GM21786 (cell line): ENCODE results near the gene DDR1.
"Not testable (repeated sequence)": the region's sequence is repeated elsewhere in the genome, so short reads cannot be mapped to it uniquely, and the experiment has no call there.

Experiments
- ATAC-seq: cut with Tn5 transposase; IDR thresholded peaks from one replicate; pipeline ENCODE4 v1.9.1; 2021; ENCODE audit not compliant: unreplicated experiment

The DDR1 gene

DNA sequence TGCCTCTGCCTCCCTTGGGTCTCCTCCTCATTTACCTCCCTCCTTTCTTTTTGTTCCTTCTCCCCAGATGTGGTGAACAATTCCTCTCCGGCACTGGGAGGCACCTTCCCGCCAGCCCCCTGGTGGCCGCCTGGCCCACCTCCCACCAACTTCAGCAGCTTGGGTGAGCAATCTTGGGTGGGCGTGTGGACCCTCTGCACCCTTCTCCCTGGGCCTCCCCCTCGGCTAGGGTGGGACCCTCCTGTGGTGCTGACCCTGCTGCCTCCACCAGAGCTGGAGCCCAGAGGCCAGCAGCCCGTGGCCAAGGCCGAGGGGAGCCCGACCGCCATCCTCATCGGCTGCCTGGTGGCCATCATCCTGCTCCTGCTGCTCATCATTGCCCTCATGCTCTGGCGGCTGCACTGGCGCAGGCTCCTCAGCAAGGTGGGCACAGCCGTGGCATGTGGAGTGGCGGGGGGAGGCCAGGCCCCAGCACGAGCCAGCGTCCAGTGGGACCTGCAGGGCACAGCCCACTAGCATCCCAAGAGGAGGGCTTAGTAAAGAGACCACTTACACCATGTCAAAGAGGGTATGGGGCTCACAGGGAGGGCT is 8.8 kb downstream of the DDR1 start:
- no peak for ATAC-seq

DNA sequence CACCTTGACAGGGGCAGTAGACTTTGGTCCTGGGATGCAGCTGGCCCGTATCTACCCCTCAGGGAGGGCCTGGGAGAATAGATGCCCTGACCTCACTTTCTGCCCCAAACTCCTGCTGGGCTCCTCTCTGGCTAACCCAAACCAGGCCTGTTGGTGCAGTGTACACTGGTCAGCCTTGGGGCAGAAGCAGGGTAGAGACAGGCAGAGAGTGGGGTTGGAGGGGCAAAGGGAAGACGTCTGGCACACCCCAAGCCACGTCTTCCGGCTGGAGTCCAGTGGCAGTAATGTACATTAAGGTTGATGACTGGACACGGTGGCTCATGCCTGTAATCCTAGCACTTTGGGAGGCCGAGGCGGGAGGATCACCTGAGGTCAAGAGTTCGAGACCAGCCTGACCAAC is 9.3 kb downstream of the DDR1 start:
- no peak for ATAC-seq

DNA sequence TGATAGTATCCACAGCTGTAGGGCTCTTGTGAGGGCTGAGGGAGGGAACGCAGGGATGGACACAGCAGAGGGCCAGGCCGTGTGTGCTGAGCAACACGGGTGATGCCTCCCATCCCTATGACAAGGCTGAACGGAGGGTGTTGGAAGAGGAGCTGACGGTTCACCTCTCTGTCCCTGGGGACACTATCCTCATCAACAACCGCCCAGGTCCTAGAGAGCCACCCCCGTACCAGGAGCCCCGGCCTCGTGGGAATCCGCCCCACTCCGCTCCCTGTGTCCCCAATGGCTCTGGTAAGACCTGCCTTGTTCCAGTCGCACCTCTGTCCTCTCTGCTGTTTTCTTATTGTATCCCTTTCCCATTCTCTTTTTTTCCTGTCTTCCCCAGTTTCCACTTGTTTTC is 10.1 kb downstream of the DDR1 start:
- no peak for ATAC-seq

DNA sequence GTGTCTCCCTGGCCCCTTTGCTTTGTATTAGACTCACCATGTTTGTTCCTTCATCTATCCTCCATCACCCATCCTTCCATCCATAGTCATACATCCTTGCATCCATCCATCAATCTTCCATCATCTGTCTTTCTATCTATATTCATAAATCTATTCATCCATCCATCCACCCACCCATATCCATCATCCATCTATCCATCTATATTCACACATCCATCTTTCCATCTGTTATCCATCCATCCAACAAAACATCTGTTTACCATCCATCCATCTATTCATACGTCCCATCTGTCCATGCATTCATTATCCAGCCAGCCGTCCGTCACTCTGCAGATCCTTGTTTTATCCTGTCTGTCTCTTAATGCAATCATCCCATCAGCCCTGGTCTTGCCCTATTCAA is 10.6 kb downstream of the DDR1 start:
- ATAC-seq, result no peak

DNA sequence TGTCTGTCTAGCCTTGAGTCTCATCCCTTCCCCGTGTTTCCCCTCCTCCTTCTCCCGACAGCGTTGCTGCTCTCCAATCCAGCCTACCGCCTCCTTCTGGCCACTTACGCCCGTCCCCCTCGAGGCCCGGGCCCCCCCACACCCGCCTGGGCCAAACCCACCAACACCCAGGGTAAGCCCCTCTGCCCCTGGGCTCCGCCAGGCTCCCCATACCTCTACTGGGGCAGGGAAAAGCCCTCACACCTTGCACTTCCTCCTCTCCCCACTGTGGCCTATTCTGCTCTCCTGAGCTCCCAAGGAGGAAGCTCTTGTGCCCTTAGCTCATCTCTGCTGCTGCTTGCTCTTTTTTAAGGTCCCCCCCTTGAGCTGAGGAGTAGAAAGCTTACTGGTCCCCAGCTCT is 11.0 kb downstream of the DDR1 start:
- no peak for ATAC-seq

DNA sequence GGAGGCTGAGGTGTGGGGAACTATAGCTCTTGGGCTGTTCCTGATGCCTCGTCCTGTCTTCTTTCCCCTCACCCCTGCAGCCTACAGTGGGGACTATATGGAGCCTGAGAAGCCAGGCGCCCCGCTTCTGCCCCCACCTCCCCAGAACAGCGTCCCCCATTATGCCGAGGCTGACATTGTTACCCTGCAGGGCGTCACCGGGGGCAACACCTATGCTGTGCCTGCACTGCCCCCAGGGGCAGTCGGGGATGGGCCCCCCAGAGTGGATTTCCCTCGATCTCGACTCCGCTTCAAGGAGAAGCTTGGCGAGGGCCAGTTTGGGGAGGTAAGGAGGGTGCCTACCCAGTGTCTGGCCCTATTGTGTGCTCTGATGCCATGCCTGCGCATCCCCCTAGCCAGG is 12.2 kb downstream of the DDR1 start:
- no peak for ATAC-seq

DNA sequence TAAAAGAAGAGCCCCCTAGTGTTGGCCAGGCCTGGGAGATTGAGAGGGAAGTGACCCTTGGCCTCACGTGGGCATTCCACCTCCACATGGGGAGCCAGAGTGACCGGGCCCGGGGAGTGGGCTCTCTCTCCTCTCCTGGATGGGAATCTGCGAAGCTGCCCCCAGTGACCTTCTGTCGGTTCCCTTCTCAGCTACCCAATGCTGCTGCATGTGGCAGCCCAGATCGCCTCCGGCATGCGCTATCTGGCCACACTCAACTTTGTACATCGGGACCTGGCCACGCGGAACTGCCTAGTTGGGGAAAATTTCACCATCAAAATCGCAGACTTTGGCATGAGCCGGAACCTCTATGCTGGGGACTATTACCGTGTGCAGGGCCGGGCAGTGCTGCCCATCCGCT is 13.6 kb downstream of the DDR1 start:
- ATAC-seq, result no peak

DNA sequence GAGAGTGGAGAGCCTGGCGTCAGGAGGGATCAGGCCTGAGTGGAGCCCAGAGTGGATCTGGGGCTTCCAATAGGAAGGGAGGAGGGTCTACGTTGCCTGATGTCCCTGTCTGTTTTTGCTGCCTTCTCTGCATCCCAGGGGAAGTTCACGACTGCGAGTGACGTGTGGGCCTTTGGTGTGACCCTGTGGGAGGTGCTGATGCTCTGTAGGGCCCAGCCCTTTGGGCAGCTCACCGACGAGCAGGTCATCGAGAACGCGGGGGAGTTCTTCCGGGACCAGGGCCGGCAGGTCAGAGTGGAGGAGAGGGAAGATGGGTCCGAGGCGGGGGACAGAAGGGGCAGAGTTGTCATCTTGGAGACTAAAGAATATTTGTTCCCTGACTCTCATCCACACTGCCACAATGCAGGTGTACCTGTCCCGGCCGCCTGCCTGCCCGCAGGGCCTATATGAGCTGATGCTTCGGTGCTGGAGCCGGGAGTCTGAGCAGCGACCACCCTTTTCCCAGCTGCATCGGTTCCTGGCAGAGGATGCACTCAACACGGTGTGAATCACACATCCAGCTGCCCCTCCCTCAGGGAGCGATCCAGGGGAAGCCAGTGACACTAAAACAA is 14.5 kb downstream of the DDR1 start:
- ATAC-seq, result no peak

DNA sequence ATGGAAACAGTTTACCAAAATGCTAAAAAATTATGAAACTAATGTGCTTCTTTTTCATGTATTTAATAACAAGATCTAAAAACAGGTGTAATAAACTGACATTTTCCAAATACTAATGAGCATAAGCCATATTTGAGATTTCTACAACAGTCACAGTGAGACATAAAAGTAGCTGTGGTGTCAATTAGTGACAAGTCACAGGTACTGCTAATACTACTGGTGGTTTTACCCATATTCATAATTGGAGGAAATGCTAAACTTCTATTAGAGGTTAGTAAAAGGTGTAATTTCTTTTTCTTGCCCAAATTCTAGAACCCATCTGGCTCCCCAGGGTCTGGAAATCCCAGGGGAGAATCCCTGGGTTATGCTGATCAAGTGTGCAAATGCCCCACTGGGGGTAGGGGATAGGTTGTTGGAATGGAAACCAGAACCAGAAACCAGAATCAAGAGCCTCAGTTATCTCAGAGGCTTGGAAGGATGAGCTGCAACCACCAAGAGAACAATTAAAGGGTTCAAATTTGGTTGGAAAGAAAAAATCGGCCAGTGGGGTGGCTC is 16.6 kb downstream of the DDR1 start:
- no peak for ATAC-seq

DNA sequence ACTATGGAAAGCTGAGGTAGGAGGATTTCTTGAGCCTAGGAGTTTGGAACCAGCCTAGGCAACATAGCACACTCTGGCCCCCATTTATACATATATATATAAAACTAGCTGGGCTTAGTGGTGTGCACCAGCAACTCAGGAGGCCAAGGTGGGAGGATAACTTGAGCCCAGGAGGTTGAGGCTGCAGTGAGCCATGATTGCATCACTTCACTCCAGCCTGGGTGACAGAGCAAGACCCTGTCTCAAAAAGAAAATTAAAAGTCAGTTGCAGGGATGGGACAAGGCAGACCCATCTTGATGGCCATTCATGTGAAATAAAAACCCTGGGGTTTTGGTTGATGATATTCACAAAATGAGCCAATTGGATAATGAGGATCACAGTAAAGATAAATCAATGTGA is 17.1 kb downstream of the DDR1 start:
- ATAC-seq, result no peak

DNA sequence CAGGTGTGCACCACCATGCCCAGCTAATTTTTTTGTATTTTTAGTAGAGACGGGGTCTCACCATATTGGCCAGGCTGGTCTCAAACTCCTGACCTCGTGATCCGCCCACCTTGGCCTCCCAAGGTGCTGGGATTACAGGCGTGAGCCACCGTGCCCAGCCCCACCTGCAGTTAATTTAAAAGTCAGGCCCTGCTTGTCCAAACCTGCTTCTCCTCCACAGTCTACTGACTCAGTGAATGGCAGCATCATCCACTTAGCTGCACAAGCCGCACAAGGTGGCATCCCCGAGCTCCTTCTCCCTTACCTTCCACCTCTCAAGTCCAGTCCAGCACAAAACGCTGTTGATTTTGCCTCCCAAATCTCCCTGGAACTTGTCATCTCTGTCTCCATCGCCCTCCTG is 17.9 kb downstream of the DDR1 start:
- not testable (repeated sequence) for ATAC-seq

DNA sequence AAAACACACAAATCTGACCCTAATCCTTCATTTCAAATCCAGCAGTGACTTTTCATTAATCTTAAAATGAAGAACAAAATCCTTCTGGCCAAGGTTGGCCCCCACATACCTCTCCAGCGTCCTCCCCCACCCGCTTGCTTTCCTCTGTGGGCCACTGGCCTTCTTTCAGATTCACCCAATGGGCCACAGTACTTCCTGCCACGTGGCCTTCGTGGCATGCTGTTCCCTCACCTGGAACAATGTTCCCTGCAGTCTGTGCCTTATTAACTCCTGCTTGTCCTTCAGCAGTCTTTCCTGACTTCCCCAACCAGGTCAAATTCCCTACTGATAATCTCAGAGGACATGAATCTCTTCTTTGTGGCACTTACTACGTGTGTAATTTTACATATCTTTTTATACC is 18.4 kb downstream of the DDR1 start:
- no peak for ATAC-seq

DNA sequence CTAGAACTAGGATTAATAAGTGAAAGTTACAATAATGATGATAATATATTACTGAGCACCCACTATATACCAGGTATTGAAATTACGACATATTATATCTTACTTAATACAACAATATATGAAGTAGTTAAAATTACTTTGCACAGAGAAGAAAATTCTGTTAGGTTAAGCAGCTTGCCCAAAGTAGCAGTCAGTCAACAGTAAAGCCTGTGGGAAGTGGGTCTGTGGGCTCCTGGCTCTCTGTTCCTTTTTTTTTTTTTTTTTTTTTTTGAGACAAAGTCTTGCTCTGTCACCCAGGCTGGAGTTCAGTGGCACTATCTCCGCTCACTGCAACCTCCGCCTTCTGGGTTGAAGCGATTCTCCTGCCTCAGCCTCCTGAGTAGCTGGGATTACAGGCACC is 18.9 kb downstream of the DDR1 start:
- no peak for ATAC-seq

DNA sequence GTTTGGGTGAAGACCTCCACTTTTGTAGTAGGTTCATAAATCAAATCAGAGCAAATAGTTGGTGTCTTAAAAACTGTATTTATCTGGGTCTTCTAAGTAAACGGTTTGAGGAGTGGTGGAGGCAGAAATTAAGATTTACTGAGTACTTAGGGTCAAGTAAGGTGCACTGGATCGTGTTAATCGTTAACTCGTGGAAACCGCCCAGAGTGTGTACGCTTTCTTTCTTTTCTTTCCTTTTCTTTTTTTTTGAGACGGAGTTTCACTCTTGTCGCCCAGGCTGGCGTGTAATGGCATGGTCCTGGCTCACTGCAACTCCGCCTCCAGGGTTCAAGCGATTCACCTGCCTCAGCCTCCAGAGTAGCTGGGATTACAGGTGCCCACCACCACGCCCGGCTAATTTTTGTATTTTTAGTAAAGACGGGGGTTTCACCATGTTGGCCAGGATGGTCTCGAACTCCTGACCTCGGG is 23.0 kb downstream of the DDR1 start:
- not testable (repeated sequence) for ATAC-seq

DNA sequence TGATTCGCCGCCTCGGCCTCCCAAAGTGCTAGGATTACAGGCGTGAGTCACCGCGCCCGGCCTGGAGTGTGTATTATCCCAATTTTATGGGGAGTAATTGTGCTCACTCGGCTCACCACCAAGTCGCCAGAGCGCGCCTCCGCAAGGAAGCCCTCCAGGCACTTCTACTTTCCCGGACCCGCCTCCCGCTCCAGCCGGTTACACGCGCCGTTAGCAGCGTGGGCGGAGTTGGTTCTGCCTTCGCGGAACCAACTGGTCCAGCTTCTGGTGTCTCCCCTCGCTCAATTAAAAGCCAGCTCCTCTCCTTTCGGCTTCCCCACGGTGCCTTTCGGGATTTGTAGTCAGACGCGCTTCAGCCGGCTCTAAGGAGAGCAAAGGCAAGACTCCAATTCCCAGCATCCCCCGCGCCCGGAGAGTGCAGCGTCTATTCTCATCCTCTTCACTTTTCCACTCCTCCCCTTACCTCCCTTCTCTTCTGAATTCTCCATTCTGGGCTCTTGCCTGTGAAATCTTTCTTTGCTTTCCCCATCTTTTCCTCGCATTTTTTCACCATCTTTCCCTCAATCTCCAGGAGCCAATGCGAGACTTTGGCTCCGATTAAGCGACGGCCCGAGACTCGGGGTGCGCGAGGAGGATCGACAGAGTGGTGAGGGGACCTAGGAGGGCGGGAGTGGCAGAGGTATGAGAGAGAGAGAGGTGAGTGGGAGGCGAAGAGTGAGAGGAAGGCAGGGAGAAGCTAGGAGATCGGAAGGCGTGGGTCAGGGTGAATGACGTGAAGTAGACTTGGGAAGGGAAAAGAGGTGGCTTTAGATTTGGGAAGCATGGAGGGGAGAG is 23.7 kb downstream of the DDR1 start, which contains the start of gene GTF2H4:
Gene GTF2H4, plus strand, starts transcription at position 450 of the 834 bp plus-strand sequence.
- peak; percentile 95 for ATAC-seq

DNA sequence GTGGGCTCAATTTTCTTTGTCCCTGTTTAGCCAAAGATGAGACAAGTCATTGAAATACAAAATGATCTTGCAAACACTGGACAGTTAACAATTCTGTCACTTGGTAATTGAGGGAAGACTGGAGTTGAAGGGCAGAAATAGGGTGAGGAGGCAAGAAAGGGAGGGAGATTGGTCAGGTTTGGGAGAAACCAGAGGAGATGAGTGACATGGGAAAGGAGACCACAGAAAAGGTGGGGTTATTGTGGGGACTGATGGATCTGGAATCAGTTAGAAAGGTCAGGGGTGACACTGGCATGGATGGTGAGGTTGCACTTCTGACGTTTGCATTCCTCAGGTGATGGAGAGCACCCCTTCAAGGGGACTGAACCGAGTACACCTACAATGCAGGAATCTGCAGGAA is 24.4 kb downstream of the DDR1 start:
- no peak for ATAC-seq

DNA sequence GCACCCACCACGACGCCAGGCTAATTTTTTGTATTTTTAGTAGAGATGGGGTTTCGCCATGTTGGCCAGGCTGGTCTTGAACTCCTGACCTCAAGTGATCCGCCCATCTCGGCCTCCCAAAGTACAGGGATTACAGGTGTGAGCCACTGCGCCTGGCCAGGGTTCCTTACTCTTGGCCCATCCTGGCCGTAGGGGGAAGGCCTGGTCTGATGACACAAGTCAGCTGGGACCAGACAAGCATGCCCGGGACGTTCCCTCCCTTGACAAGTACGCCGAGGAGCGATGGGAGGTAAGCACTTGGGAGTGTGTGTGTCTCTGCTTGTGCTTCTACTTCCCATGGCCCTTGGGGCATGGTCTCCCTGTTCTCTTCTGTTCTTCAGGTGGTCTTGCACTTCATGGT is 26.2 kb downstream of the DDR1 start:
- ATAC-seq, result not testable (repeated sequence)

DNA sequence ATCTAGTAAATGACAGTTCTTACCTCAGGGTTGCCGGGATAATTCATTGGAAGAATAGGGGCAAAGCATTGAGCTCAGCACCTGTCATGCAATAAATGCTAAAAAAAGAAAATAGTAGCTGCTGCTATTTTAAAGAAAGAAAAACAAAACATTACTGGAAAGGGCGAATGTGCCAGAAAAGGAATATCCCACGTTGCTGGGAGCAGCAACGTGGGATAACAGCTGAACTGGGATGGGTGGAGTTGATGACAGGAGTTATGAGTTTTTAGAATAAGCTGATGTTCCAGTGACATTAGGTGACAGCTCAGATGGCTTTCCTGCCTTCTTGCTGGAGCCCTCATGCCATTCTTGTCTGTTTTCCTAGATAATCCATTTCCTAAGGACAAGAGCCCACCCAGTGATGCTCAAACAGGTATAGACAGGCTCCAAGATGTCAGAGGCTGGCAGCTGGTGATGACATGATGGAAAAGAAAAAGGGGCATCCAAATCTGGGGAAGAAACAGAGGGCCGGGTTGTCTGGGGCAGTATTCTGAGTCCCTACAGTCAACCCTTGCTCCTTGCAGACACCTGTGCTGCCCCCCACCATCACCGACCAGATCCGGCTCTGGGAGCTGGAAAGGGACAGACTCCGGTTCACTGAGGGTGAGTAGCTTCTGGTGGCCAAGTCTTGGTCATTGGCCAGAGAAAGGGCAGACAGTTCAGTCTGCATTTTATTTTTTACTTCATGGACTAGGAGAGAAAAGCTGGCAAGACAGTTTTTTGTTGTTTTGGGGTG is 28.6 kb downstream of the DDR1 start:
- no peak for ATAC-seq

DNA sequence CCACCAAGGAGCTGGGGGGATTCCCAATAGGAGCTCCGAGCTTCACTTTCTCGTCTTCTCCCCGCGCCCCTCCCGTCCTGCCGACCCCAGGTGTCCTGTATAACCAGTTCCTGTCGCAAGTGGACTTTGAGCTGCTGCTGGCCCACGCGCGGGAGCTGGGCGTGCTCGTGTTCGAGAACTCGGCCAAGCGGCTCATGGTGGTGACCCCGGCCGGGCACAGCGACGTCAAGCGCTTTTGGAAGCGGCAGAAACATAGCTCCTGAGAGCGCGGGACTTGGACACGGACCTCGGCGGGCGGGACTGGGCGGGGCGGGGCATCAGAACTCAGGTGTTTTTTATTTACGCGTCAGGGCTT is 29.4 kb downstream of the DDR1 start:
- ATAC-seq, result no peak

DNA sequence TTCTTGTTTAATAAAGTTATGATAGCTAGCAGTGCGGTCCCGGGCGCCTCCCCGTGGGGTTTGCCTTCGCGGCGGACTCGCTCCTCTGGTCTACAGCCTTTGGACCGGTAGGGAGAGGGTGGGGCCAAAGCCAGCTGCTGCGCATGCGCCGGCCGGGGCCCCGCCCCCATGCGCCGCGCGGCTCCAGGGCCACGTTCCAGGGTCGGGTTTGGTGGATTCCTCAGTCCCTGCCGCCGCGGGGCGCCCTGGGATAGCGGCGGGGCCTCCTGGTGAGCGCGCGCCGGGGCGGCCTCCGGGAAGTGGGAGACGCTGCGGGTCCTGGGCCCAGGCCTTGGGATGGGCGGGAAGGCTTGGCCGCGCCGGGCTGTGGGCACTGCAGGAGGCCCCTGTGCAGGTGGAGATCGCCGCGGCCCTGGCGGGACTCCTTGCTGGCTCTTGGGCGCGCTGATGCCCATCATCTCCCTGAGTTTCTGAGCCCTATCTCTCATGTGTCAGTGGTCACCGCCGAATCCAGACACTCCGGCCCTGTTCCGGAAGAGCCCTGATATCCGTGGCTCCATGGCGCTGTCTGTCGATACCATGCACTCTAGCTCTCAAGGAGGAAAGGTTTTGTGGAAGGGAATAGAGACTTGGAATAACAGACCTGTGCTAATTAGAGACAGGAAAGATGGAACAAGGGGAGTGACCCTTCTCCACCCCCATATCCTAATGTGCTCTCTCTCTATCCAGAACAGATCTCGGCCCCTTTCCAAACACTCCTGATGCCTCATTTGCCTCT is 29.9 kb downstream of the DDR1 start, which contains the start of gene VARS2:
Gene VARS2, plus strand, starts transcription at position 163 of the 778 bp plus-strand sequence. Its CDS starts 599 bp downstream, at position 762.
- peak; percentile 90 for ATAC-seq
